OCI-LY3 (cell line): Measurements from ENCODE around the gene TFDP1.

Experiments
- EZH2phosphoT487 ChIP-seq: fragments of 200-600 bp; shearing (Covaris generic); IDR thresholded peaks from 2 replicates; pipeline ENCODE4 v1.6.1; 2018; ENCODE audit warnings: antibody characterized with exemption, mixed run types, low read depth
- TF ChIP-seq, protein P1 (sequence below): fragments of 200-600, 300-600 bp; sonication (generic); IDR thresholded peaks from 2 replicates; pipeline ENCODE4 v1.5.1; 2014; ENCODE audit warnings: antibody characterized with exemption, low read length, low read depth

DNA sequence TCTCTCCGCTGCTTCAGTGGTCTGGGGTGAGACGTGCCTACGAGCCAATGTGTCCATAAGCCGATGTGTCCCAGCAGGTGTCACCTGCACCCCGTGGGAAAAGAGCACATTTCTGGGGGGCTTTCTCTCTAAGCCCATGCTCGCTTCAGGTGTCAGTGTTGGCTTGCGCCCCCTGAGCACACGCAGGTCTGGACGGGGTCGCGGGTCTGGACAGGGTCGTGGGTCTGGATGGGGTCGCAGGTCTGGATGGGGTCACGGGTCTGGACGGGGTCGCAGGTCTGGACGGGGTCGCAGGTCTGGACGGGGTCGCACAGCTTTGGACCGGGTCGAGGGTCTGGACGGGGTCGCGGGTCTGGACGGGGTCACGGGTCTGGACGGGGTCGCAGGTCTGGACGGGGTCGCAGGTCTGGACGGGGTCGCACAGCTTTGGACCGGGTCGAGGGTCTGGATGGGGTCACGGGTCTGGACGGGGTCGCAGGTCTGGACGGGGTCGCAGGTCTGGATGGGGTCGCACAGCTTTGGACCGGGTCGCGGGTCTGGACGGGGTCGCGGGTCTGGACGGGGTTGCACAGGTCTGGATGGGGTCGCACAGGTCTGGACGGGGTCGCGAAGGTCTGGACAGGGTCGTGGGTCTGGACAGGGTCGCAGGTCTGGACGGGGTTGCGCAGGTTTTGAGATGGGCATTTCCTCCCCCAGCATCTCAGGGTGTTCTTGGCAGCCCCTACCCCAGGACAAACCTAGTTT is 24.5 kb upstream of the TFDP1 start:
- TF ChIP-seq, protein P1, sequence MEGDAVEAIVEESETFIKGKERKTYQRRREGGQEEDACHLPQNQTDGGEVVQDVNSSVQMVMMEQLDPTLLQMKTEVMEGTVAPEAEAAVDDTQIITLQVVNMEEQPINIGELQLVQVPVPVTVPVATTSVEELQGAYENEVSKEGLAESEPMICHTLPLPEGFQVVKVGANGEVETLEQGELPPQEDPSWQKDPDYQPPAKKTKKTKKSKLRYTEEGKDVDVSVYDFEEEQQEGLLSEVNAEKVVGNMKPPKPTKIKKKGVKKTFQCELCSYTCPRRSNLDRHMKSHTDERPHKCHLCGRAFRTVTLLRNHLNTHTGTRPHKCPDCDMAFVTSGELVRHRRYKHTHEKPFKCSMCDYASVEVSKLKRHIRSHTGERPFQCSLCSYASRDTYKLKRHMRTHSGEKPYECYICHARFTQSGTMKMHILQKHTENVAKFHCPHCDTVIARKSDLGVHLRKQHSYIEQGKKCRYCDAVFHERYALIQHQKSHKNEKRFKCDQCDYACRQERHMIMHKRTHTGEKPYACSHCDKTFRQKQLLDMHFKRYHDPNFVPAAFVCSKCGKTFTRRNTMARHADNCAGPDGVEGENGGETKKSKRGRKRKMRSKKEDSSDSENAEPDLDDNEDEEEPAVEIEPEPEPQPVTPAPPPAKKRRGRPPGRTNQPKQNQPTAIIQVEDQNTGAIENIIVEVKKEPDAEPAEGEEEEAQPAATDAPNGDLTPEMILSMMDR, result no peak
- no peak for TF ChIP-seq EZH2phosphoT487
